ENCODE results near the gene PAX6.

The PAX6 gene

GRCh38 chr11:31810779-31811647, at the start of gene PAX6:
TSS of gene PAX6 (minus strand) at chr11:31811322. CDS start at chr11:31806411, 4,911 bp downstream.
- DNase-seq = peak; percentile 50 to 65

DNA sequence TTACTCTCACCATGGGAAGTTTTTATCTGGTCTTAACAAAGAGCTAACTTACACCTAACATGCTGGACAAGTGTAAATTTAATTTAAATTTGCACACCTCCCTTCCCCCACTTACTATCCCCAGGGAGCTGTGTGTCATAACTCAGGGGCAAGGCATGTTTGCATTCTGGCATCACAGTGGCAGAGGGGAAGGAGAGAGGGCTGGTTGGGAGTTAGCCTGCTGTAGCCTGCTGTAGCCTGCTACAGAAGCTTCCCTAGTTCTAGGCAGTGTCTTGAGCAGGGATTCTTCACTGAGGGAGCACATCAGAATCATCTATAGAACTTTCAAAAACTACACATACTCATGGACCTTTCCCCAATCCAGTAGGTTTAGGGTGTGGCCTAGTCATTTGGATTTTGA, 49.3 kb upstream of the PAX6 start:
- no peak for DNase-seq

DNA sequence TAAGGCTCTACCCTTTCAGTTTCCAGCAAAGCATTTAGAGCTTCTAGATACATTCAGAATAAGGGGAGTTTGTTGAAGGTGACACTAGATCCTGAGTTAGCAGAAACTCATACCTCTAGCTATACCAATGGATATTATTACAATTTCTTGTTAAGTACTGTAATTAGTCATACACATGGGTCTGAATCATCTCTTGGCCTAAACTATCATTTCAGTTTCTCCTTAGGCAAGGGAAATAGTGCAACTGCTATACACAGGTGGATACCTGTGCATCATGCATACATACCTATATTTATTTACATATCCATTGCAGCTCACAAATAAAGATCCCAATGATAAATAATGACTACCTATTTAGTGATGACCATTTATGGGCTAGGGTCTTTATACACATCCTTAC, 45.1 kb upstream of the PAX6 start:
- DNase-seq = no peak

GRCh38 chr11:31855466-31855865, 44.3 kb upstream of the PAX6 start:
- no peak for DNase-seq

GRCh38 chr11:31850365-31850764, 39.2 kb upstream of the PAX6 start:
- DNase-seq = no peak

- no peak for DNase-seq
These were observed 36.6 kb upstream of the PAX6 start for GRCh38 chr11:31847761-31848160.

DNA sequence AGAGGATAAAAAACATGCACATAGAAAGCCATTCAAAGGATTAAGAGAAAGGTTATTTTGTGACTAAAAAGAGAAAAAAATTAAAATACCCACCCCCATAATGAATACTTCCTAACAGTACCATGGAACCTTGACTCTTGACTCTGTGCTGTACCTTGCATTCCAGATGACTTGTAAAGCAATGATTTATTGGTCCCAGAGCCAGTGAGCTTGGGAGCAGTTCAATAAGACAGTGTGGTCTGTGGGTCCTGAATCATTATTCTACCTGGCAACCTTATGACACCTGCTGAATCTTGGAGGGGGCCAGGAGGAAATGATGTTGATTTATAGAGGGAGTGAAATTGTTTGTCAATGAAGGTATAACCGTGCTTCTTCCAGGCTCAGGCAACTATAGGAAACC, 34.2 kb upstream of the PAX6 start:
- no peak for DNase-seq

DNA sequence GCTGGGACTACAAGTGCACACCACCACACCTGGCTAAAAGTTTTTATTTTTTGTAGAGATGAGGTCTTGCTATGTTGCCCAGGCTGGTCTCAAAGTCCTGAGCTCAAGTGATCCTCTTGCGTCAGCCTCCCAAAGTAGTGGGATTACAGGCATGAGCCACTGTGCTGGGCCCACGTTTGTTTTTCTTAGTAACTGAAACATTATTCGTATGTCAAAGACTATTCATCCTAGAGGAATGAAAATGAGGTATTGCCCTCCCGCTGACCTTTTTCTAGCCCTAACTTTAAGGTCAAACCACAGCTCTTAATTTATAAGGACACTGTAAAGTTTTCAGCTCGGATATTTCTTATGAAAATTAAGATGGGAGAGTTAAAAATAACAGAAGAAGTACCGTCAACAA, 33.2 kb upstream of the PAX6 start:
- DNase-seq = no peak

DNA sequence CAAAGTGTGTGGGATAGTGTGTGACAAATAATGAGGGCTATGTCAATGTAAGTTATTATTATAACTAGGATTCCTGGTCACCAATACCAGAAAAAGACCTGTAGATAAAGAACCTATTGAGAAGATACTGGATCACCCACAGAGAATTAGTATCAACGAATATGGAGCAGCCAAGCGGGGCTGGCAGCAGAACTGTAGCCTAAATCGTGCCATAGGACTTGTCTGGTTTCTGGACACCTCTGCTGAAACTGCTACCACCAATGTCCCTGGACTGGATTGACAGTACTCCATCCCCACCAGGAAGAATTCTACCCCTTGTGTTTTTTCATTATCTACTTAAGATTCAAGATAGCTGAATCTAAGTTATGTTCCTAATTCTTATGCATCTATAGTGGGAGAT, 30.3 kb upstream of the PAX6 start:
- DNase-seq = no peak

GRCh38 chr11:31834237-31834636, 23.1 kb upstream of the PAX6 start:
- no peak for DNase-seq

DNA sequence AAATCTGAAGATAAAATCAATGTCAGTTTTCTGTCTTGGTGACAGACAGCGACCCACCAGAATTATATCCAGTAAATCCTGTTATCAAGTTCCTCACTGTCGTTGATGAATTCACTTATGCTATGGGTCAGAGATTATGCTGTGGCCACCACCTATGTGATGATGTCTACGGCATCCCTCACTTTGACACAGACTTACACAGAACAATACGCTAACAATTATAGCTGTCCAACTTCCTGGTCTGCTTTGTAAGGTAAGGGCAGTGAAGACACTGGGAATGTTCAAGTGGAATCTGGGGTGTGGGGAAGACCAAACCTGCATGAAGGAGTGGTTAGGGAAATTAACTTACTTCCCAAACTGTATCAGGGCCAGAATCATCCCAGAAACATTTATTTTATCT, 19.3 kb upstream of the PAX6 start:
- DNase-seq = no peak

DNA sequence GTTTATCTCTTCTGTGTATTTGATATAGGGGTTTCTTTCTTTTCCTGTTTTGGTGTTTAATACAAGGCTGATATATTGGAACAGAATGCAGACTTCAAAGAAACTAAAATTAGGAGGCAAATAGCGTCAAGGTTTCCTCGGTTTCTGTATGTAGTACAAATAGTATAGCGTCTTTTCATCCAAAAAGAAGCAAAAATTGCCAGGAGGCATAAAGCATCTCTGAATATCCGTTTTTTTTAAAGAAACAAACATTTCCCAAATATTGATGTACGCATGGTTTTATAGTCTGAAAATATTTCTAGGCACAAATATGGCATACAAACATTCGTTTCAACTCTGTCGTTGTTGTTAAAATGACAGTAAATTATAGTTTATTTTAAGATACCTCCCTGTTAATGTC, 17.1 kb upstream of the PAX6 start:
- no peak for DNase-seq

- DNase-seq = no peak
These were observed 16.5 kb upstream of the PAX6 start for GRCh38 chr11:31827455-31828206.

- DNase-seq = no peak
These were observed 15.7 kb upstream of the PAX6 start for GRCh38 chr11:31826536-31827438.

DNA sequence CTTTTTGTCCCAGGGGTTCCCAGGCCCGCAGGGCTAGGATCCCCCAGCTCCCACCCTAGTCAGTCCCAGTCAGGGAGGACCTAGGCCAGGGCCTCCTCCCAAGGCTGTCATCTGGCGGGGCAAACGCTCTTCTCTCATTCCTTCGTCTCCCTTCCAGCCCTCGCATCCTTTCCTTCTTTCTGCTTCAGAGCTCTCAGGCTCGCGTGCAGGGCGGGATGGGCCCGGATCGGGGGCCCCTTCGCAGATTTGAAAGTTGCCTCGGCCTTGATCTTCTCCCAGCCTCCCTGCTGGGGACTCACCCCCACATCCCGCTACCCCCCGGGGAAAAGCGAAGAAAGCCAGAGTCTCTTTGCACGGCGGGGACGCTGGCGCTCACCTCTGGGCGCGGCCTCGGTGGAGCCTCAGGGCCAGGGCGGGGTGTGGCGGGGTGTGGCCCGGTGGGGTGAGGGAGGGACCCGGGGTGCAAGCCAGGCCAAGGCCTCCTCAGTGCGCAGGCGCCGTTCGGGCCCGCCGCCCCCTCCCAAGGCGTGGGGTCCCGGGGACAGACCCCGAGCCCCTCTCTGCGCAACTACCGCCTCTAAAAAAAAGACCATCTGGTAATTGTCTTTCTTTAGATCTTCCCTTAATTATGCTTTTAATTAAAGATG, 14.8 kb upstream of the PAX6 start:
- DNase-seq = no peak

GRCh38 chr11:31824879-31825837, 14.0 kb upstream of the PAX6 start:
- no peak for DNase-seq

- no peak for DNase-seq
These were observed 13.3 kb upstream of the PAX6 start for GRCh38 chr11:31824332-31824878.

DNA sequence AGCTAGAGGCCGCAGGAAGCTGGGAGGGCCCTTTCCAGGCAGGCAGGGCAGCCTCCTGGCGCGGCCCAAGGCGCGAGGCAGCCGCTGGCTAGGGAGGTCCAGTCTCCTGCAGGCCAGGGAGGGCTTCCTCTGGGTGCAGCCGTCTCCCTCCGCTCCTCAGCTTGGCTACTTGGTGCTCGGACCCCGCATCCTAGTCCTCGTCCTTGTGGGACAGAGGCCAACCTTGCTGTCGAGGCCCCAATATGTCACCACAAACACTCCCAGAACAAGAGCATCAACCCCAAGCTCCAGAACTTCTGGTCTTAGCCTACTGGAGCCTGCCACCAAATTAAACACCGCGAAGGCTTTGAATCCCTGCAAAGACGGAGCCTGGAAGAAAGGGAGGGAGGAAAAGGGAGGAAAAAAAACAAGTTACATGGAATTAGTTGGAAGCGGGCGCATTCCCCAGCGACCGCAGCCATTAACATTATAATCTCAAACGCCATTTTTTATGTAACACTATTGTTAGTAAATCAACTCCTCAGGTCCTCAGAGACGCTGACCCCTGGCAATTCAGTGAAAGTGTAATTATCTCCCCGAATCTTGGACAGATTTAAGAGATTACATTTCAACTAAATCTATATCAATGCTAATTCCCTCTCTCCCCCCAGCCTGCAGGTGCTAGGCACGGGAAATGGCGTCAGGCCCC, 12.7 kb upstream of the PAX6 start:
- DNase-seq = no peak

DNA sequence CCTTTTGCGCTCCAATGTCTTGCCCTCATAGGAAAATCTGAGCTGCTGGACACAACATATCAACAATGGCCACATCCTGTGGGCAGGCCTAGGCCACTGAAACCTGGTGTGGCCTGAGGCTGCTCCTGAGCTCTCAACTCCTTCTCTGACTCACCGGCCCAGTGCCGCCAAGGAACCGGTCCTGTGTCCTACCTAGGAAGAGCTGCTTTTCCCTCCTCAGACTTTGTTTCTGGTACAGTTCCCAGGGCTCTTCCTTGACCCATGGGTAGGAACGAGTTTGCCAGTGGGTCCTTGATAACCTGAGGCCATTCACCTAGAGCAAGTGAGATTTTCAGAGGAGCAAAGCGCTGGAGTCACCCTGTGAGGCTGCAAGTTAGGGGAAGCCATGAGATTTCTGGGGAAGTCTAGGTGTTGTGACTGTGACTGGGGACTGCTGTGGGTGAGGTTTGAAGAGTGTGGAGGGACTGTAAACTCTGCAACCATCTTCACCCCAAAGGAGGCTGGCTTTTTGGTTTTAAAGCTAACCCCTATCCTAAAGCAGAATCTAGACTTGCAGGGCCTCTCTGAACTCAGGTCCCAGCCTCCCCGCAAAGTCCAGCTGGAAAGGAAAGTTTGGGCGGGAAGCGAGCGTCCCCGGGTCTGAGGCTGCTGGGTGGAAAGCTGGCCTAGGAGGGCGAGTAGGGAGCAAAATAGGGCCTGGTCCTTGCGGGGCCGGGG, 12.0 kb upstream of the PAX6 start:
- DNase-seq = no peak

Measured in CD4-positive, alpha-beta T cell treated with Interferon alpha-2 for 1 hour (primary cell).